Kidney epithelial cell (primary cell): ENCODE results near the gene ADAMTS15. TPM values are rescaled to one million over a fixed set of nuclear protein-coding genes. Genes with fewer than 3 reads are reported as not detected.

Experiments
- DNase-seq: peaks from one replicate; pipeline ENCODE4 v3.0.0-alpha.2; 2010; ENCODE audit warnings: low read depth
- H3K27me3 ChIP-seq: 2 replicates; pipeline ENCODE4 v1.6.0; 2011; ENCODE audit warnings: low read length; ENCODE audit not compliant: control insufficient read depth, insufficient read depth
- H3K36me3 ChIP-seq: 2 replicates; pipeline ENCODE4 v1.5.1; 2011; ENCODE audit warnings: low read length; ENCODE audit not compliant: control insufficient read depth, insufficient read depth
- H3K4me3 ChIP-seq: 2 replicates; pipeline ENCODE4 v1.5.1; 2011; ENCODE audit warnings: low read depth, mild to moderate bottlenecking, control low read depth, low read length
- CTCF ChIP-seq: IDR thresholded peaks from 2 replicates; pipeline ENCODE4 v1.5.1; 2011; ENCODE audit warnings: mild to moderate bottlenecking, moderate library complexity, low read length, control low read depth, inconsistent platforms; ENCODE audit not compliant: insufficient read depth, poor library complexity, severe bottlenecking
- total RNA-seq: library from RNA; depleted of rRNA; stranded (reverse); fragments of >200 nt; gene quantifications from 2 replicates; pipeline ENCODE4 v1.2.3, GENCODE V29; 2015

ADAMTS15 gene
- total RNA-seq, 1 donor from 2014 or later, result 4.2 TPM

- Histone ChIP-seq H3K36me3 (no peaks in the 10 kb centered on the region), H3K4me3 (no peak overlapping the region), H3K27me3 (no peaks in the 10 kb centered on the region)
- DNase-seq, result no peak
- TF ChIP-seq CTCF, result no peak
Measured at GRCh38 chr11:130498181-130498580, 49.7 kb downstream of the ADAMTS15 start.

GRCh38 chr11:130499828-130500227 is 51.4 kb downstream of the ADAMTS15 start:
- no peak for TF ChIP-seq CTCF
- Histone ChIP-seq H3K36me3 (no peaks in the 10 kb centered on the region), H3K4me3 (no peak overlapping the region), H3K27me3 (no peaks in the 10 kb centered on the region)
- no peak for DNase-seq

GRCh38 chr11:130504317-130504716 is 55.9 kb downstream of the ADAMTS15 start:
- no peak for DNase-seq
- no peak overlapping the region for H3K4me3 ChIP-seq
- no peaks in the 10 kb centered on the region for H3K36me3 ChIP-seq
- no peak for TF ChIP-seq CTCF
- no peaks in the 10 kb centered on the region for H3K27me3 ChIP-seq

GRCh38 chr11:130508913-130509312 is 60.5 kb downstream of the ADAMTS15 start:
- Histone ChIP-seq H3K36me3 (no peaks in the 10 kb centered on the region), H3K4me3 (no peak overlapping the region), H3K27me3 (no peaks in the 10 kb centered on the region)
- no peak for DNase-seq
- TF ChIP-seq CTCF, result no peak

DNA sequence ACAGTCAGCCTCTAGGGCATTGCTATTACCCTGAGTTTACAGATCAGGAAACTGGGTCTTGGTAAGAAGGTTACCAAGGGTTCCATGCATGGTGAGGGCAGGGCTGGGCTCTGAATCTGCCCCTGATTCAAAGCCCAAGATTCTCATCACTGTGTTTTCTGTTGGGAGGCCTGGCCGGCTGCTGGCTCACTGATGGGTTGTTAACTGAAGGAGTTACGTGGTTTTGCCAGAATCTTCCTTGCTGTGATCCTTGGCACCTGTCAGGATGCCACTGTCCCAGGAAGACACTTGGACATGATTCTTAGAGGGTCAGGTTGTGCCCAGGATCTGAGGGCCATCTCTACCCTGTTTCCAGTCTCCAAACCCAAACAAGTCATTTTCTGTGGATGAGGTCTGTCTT is 61.5 kb downstream of the ADAMTS15 start:
- no peak for DNase-seq
- Histone ChIP-seq H3K4me3 (no peak overlapping the region), H3K27me3 (no peaks in the 10 kb centered on the region), H3K36me3 (no peaks in the 10 kb centered on the region)
- TF ChIP-seq CTCF, result no peak

- H3K4me3 ChIP-seq, result no peak overlapping the region
- DNase-seq, result no peak
- no peaks in the 10 kb centered on the region for H3K36me3 ChIP-seq
- TF ChIP-seq CTCF, result no peak
- no peaks in the 10 kb centered on the region for H3K27me3 ChIP-seq
Measured at GRCh38 chr11:130510407-130511006, 62.1 kb downstream of the ADAMTS15 start.
